DOHH2 (cell line): ENCODE data around the gene PLEKHN1.

ENCODE experiments used
- H3F3A ChIP-seq: fragments of 200-600 bp; sonication (generic), shearing (Covaris generic); 2 replicates; pipeline ENCODE4 v1.6.0; 2016; ENCODE audit warnings: antibody characterized with exemption, mild to moderate bottlenecking; ENCODE audit not compliant: control insufficient read depth, insufficient read depth
- H3K27ac ChIP-seq: fragments of 200-600 bp; sonication (generic); 2 replicates; pipeline ENCODE4 v1.5.1; 2014; ENCODE audit warnings: low read depth, mild to moderate bottlenecking, low read length, moderate library complexity
- H3K27me3 ChIP-seq: fragments of 200-600 bp; sonication (generic); 2 replicates; pipeline ENCODE4 v1.6.1; 2014; ENCODE audit warnings: mild to moderate bottlenecking, low read length, mixed read lengths; ENCODE audit not compliant: control insufficient read depth
- H3K36me3 ChIP-seq: fragments of 200-600 bp; sonication (generic); 2 replicates; pipeline ENCODE4 v1.6.1; 2014; ENCODE audit warnings: mild to moderate bottlenecking, low read length, moderate library complexity, mixed read lengths; ENCODE audit not compliant: control insufficient read depth
- H3K4me1 ChIP-seq: fragments of 200-600 bp; sonication (generic); 2 replicates; pipeline ENCODE4 v1.6.1; 2014; ENCODE audit warnings: mild to moderate bottlenecking, low read length, mixed read lengths; ENCODE audit not compliant: control insufficient read depth
- H3K4me2 ChIP-seq: fragments of 200-600 bp; sonication (generic); 2 replicates; pipeline ENCODE4 v1.6.0; 2014; ENCODE audit warnings: mild to moderate bottlenecking, low read length, moderate library complexity
- H3K4me3 ChIP-seq: fragments of 200-600 bp; sonication (generic); 2 replicates; pipeline ENCODE4 v1.5.1; 2014; ENCODE audit warnings: mild to moderate bottlenecking, low read length, mixed read lengths
- H3K79me2 ChIP-seq: fragments of 200-600 bp; sonication (generic); 2 replicates; pipeline ENCODE4 v1.6.1; 2014; ENCODE audit warnings: mild to moderate bottlenecking, low read length, mixed read lengths; ENCODE audit not compliant: control insufficient read depth
- H3K9me2 ChIP-seq: fragments of 200-600 bp; sonication (generic); replicated peaks from 2 replicates; pipeline ENCODE4 v1.6.1; 2014; ENCODE audit warnings: mild to moderate bottlenecking, low read length, mixed read lengths; ENCODE audit not compliant: control insufficient read depth
- H3K9me3 ChIP-seq: fragments of 200-600 bp; sonication (generic); 2 replicates; pipeline ENCODE4 v1.6.1; 2014; ENCODE audit warnings: antibody characterized with exemption, low read length, mixed read lengths; ENCODE audit not compliant: control insufficient read depth, insufficient read depth
- H4K20me1 ChIP-seq: fragments of 200-600 bp; sonication (generic); 2 replicates; pipeline ENCODE4 v1.6.0; 2014; ENCODE audit warnings: low read depth, mild to moderate bottlenecking, antibody characterized with exemption, low read length, moderate library complexity; ENCODE audit not compliant: control insufficient read depth, insufficient read depth
- EZH2phosphoT487 ChIP-seq: fragments of 200-600 bp; sonication (generic); IDR thresholded peaks from 2 replicates; pipeline ENCODE4 v1.6.1; 2017; ENCODE audit warnings: borderline replicate concordance, mild to moderate bottlenecking, antibody characterized with exemption, low read length, moderate library complexity, mixed read lengths
- TF ChIP-seq, protein P1 (sequence below): fragments of 200-600 bp; sonication (generic); IDR thresholded peaks from one replicate; pipeline ENCODE4 v1.5.1; 2014; ENCODE audit warnings: antibody characterized with exemption, mild to moderate bottlenecking, low read depth, low read length; ENCODE audit not compliant: poor library complexity, severe bottlenecking

The PLEKHN1 gene

DNA sequence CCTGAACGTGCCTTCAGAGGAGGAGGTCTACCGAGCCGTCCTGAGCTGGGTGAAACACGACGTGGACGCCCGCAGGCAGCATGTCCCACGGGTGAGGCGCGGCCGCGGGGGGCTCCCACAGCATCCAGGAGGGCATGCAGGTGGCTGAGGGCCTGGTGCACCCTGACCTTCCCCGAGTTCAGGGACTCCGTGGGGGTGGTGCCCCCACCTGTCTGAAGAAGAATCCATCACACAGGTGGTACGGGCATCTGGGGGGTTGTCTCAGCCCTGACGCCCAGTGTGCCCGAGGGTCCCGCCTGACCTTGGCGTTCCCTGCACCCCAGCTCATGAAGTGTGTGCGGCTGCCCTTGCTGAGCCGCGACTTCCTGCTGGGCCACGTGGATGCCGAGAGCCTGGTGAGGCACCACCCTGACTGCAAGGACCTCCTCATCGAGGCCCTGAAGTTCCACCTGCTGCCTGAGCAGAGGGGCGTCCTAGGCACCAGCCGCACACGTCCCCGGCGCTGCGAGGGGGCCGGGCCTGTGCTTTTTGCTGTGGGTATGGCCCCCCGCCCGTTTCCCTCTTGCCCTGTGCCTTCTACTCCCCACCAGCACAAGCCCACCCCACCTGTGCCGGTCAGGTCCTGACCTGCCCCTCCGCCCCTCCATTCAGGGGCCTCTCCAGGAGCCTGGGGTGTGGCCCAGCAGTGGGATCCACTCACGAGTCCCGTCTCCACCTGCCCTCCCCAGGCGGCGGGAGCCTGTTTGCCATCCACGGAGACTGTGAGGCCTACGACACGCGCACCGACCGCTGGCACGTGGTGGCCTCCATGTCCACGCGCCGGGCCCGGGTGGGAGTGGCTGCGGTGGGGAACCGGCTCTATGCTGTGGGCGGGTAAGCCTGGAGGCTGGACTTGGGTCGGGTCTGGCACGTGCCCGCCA, 3.6 kb upstream of the PLEKHN1 start:
- Histone ChIP-seq H3K9me2 (no peaks in the 10 kb centered on the region), H3K27ac (no peak overlapping the region), H4K20me1 (no peaks in the 10 kb centered on the region), H3K36me3 (peaks cover 6% of the 10 kb centered on the region), H3F3A (no peaks in the 10 kb centered on the region), H3K4me1 (peaks cover 28% of the 10 kb centered on the region), H3K4me3 (no peak overlapping the region), H3K9me3 (no peaks in the 10 kb centered on the region), H3K79me2 (peaks cover 15% of the 10 kb centered on the region), H3K27me3 (0 out of 2 replicates have a peak, but pooled peaks cover 4% of the 10 kb centered on the region), H3K4me2 (no peak overlapping the region)
- TF ChIP-seq, protein P1, sequence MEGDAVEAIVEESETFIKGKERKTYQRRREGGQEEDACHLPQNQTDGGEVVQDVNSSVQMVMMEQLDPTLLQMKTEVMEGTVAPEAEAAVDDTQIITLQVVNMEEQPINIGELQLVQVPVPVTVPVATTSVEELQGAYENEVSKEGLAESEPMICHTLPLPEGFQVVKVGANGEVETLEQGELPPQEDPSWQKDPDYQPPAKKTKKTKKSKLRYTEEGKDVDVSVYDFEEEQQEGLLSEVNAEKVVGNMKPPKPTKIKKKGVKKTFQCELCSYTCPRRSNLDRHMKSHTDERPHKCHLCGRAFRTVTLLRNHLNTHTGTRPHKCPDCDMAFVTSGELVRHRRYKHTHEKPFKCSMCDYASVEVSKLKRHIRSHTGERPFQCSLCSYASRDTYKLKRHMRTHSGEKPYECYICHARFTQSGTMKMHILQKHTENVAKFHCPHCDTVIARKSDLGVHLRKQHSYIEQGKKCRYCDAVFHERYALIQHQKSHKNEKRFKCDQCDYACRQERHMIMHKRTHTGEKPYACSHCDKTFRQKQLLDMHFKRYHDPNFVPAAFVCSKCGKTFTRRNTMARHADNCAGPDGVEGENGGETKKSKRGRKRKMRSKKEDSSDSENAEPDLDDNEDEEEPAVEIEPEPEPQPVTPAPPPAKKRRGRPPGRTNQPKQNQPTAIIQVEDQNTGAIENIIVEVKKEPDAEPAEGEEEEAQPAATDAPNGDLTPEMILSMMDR, result no peak
- TF ChIP-seq EZH2phosphoT487, result no peak

DNA sequence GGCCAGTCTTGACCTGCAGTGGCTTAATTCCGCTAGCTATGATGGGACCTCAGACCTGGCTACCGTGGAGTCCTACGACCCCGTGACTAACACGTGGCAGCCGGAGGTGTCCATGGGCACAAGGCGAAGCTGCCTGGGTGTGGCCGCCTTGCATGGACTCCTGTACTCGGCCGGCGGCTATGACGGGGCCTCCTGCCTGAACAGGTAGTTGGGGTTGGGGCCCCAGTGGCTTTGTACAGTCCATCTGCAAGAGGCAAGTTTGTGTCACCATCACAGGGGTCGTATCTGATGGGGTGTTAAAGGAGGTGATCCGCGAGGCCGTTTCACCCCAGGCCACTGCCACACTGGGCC, 3.0 kb upstream of the PLEKHN1 start:
- Histone ChIP-seq H3K4me2 (no peak overlapping the region), H3K27ac (no peak overlapping the region), H3F3A (no peaks in the 10 kb centered on the region), H3K79me2 (peaks cover 8% of the 10 kb centered on the region), H3K9me3 (no peaks in the 10 kb centered on the region), H3K4me3 (no peak overlapping the region), H3K9me2 (no peaks in the 10 kb centered on the region), H3K4me1 (peaks cover 24% of the 10 kb centered on the region), H4K20me1 (no peaks in the 10 kb centered on the region), H3K36me3 (peaks cover 6% of the 10 kb centered on the region), H3K27me3 (0 out of 2 replicates have a peak, but pooled peaks cover 4% of the 10 kb centered on the region)
- TF ChIP-seq, protein P1, result no peak
- TF ChIP-seq EZH2phosphoT487, result no peak

DNA sequence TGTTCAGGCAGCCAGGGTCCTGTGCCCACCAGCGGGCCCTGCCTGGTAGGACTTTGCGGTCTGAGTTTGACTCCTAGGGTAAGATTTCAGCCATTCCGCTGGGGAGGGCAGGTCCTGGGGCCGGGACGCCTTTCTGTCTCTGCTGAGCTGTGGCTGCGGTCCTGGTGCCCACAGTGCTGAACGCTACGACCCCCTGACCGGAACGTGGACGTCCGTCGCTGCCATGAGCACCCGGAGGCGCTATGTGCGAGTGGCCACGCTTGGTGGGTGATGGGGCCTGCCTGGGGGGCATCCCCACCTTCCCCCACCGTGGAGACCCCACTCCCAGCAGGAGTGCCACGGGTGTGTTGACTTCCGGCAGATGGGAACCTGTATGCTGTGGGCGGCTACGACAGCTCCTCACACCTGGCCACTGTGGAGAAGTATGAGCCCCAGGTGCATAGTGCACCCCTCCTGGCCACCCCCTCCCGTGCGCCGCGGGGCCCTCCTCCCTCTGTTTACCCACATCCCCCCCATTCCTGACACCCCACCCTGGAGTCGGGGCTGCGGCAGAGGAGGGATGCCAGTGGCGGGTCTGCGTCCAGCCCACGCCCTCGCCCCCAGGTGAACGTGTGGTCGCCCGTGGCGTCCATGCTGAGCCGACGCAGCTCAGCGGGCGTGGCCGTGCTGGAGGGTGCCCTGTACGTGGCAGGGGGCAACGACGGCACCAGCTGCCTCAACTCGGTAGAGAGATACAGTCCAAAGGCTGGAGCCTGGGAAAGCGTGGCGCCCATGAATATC, 2.3 kb upstream of the PLEKHN1 start:
- Histone ChIP-seq H4K20me1 (no peaks in the 10 kb centered on the region), H3K4me2 (no peak overlapping the region), H3K36me3 (peaks cover under 1% of the 10 kb centered on the region), H3K4me3 (no peak overlapping the region), H3K9me3 (no peaks in the 10 kb centered on the region), H3K9me2 (no peaks in the 10 kb centered on the region), H3F3A (no peaks in the 10 kb centered on the region), H3K27me3 (0 out of 2 replicates have a peak, but pooled peaks cover 4% of the 10 kb centered on the region), H3K27ac (no peak overlapping the region), H3K4me1 (peaks cover 24% of the 10 kb centered on the region), H3K79me2 (peaks cover 2% of the 10 kb centered on the region)
- TF ChIP-seq, protein P1, result no peak
- no peak for TF ChIP-seq EZH2phosphoT487
